GM18511 (cell line): Measurements from ENCODE around the gene C9orf85.
"Not testable (repeated sequence)": the region's sequence is repeated elsewhere in the genome, so short reads cannot be mapped to it uniquely, and the experiment has no call there.

Experiments
- ATAC-seq: cut with Tn5 transposase; IDR thresholded peaks from one replicate; pipeline ENCODE4 v1.9.1; 2021; ENCODE audit warnings: mild to moderate bottlenecking, moderate library complexity; ENCODE audit not compliant: unreplicated experiment

The C9orf85 gene

DNA sequence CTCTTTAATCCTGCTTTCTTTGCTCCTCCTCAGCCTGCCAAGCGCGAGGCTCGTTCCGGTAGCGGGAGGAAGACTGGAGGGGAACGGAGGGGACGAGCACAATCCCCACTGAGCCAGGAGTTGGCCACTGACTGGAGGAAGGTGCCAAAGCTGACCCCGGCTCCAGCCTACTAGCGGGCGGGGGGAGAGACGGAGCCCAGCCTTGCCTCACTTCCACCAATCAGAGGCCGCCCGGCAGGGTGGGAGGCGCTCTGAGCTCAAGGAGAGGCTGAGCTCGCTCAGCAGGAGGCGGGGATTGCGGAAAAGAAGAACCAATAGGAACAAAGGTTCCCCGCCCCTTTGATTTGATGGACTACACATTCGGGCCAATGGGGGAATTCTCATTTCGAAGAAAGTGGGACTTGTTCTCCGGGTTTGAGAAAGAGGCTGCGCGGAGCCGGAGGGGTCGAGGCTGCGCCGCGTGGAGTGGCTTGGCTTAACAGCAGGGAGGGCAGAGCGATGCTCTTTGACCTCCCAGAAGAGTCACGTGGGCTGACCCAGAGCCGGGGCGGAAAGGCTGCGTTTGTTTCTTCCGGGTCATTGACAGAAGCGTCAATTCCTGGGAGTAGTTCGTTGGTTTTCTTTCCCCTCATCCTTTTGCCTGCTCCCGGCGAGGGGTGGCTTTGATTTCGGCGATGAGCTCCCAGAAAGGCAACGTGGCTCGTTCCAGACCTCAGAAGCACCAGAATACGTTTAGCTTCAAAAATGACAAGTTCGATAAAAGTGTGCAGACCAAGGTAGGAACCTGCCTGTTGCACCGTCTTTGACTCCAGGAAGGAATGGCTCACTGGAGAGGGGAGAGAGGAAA lies at the start of gene C9orf85, which contains the start of gene ABHD17B:
C9orf85 (plus strand) TSS at position 579 of the 847 bp plus-strand sequence; CDS start at position 675, 96 bp downstream.
ABHD17B (minus strand) TSS at position 133 of the 847 bp plus-strand sequence. CDS start 36,113 bp downstream, outside the sequence.
- peak; percentile 92 for ATAC-seq

DNA sequence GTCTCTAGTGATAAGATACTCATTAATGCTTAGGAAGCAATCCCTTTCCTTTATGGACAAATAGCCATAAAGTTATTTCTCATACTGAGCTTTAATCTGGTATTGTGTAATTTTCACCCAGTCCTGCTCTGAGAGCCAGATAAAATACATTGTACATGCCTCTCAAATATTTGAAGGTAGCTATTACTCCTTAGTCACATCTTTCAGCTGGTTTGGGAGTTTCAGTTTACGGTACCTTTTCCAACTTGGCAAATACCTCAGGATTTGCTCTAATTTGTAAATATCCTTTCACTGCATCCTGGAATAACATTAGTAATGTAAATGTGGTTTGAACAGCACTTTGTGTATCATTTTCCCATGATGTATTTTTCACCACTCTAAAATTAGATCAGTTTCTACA lies 47.8 kb upstream of the C9orf85 start:
- no peak for ATAC-seq

DNA sequence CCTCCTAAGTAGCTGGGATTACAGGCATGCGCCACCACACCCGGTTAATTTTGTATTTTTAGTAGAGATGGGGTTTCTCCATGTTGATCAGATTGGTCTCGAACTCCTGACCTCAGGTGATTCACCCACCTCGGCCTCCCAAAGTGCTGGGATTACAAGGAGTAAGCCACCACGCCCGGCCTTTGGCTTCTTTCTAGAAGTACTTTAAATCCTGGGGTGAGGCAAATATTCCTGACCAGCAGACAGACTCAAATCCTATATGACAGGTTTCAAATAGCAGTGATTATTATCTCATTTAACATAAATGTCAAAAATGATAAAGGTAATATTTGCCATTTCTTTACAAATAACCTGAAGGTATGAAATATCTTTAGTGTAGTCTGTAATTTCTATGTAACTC lies 36.1 kb upstream of the C9orf85 start:
- no peak for ATAC-seq

DNA sequence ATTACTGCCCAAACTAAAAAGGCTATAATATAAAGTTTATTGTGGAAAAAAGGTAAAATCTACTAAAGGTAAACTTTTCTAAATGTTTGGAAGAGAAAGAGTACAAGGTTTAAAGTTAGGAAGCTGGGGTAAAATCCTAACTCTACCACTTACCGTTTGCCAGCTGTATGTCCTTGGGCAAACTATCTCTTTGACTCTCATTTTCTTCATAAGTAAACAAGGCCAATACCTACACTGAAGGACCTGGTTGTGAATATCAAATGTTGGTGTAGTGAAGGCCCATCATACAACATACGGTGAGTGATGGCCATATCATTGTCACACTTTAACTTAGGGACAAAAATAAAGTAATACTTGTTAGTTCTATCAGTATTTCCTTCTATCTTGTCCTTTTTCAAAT lies 35.3 kb upstream of the C9orf85 start:
- ATAC-seq = no peak

DNA sequence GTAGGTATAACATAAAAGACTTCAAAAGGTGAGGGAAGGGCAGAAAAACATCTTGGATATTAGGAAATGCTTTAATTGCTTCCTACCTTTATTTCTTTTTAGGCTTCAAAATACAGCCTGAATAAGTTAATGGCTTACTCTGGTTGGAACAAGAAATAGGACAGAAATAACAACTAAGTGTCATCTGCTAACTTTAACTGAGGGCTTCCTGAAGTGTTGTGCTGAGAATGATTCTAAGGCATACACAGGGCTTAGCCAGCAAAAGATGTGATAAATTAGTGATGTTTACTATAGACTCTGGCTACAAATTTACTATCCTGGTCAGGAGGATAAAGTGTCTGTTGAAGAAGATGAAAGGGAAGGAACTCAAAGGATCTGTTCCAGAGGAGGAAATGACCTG lies 34.6 kb upstream of the C9orf85 start:
- no peak for ATAC-seq

- ATAC-seq = no peak
Measured at GRCh38 chr9:71878327-71879274, 32.8 kb upstream of the C9orf85 start.

GRCh38 chr9:71879644-71880174 lies 31.7 kb upstream of the C9orf85 start:
- no peak for ATAC-seq

DNA sequence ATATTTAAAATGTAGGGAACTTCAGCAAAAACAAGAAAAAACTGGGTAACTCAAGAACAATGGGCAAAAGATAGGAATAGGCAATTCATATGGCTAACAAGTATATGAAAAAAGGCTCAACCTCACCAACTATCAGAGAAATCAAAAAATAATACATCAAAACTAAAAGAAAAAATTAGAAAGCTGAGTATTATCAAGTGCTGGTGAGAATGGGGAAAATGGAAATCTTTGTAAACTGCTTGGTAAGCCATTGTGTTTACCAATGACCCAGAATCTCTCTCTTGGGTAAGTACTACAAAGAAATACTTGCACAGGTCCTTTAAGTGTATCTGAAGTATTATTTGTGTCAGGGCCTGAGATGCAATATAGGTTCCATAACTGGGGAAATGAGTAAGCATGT lies 27.4 kb upstream of the C9orf85 start:
- ATAC-seq = no peak

- ATAC-seq = no peak
Measured at GRCh38 chr9:71885467-71885866, 26.0 kb upstream of the C9orf85 start.

- ATAC-seq = no peak
Measured at GRCh38 chr9:71886015-71886414, 25.4 kb upstream of the C9orf85 start.

DNA sequence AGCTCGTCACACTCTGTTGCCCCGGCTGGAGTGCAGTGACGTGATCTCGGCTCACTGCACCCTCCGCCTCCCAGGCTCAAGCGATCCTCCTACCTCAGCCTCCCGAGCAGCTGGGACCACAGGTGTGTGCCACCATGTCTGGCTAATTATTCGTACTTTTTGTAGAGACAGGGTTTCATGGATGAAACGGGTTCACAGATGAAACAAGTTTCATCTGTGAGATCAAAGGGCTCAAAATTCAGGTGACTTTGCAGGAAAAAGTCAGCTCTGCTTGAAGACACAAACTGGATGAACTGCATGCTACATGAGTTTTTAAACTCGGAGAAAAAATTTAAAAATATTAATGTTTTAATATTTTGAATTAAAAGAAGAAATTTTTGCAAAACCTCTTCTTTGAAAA lies 24.9 kb upstream of the C9orf85 start:
- no peak for ATAC-seq

DNA sequence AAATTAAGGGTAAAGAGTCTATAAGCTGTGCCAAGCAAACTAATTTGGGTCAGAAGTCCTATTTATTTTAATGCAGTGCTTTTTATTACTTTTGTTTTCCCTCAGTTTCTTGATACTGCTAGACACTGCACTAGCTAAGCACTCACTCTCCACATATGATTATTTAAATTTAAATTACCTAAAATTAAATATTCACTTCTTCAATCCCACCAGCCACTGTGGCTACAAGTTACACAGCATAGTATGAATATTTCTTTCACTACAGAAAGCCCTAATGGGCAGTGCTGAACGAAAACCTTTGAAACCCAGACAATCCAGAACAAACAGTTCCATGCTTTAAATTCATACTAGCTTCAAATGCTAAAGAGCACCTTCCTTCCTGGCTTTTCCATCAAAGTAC lies 24.1 kb upstream of the C9orf85 start:
- no peak for ATAC-seq

DNA sequence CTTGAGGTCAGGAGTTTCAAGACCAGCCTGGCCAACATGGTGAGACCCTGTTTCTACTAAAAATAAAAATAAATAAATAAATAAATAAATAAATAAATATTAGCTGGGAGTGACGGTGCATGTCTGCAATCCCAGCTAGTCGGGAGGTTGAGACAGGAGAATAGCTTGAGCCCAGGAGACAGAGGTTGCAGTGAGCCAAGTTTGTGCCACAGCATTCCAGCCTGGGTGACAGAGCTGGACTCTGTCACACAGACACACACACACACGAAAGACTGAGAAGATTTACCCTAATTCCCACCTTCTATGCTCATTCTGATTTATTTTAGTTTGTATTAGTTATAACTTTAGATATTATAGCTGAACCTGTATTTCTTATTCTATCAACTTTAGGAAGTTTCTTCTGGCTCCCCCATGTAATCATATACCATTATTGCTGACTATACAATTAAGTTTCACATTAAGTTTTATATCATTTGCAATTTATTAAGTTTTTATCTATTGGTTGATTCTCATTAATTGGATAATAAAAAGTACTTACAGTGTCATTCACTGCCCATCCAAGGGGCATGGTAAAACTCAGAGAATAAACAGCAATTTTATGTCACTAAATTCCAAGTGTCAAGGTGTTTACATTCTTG lies 21.3 kb upstream of the C9orf85 start:
- ATAC-seq = no peak

DNA sequence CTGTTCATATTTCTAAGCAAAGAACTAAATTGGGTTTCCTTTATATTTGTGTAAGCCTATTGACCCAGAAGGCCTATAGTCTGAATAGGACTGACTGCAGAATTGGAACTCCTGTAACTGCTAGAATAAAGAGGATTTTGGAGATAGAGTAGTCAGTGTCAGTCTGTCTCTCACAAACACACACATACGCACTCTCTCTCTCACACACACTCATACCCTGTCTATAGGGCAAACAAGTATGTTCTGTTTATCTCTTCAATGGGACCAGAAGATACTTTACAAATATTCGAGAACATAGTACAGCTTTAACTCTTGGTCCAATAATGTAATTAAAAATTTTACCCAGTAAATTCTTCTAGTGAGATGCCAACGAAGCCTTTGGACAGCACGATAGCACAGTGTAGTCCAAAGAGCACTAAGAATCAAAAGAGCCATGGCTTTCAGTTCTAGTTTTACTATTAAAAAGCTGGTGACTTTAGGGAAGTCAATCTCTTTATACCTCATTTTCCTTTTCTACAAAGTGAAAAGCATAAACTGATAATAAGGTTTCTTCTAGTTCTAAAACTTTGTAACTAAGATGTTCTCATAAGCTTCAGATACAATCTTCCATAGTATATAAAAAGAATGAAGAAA lies 19.8 kb upstream of the C9orf85 start:
- ATAC-seq = no peak

DNA sequence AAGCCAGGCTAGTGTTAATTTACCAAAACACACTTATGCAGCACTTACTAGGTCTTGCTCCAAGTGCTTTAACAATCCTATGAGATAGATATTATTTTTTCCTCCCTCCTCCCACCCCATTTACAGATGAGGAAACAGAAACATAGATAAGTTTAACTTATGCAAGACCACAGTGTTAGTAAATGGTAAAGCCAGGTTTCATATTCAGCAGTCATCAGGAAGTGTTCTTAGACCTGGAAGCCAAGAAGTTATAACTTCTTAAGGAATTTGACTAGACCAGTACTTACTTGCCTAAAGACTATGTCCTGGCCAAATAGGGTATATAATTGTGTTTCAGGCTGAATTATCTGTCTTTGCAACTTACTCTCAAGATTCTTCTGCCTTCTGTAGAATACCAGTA lies 16.3 kb upstream of the C9orf85 start:
- peak; percentile 48 for ATAC-seq

DNA sequence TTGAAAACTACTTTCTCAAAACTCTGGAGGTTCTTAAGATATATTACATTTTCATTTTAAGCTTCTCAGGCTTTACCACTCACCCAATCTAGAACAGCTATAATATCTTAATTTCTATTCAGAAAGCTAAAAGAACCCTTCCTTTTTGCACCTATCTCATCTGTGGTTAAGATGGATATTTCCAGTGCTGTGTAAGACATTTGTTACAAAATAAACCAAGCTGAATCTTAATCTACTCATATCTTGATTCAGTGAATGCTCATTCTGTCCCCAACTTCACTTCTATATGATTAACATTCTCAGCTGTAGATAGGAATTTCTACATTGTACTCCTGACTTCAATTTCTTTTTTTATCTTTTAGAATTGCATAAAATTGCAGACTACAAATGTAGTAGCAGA lies 15.5 kb upstream of the C9orf85 start:
- no peak for ATAC-seq

- no peak for ATAC-seq
Measured at GRCh38 chr9:71896761-71897160, 14.7 kb upstream of the C9orf85 start.

GRCh38 chr9:71897577-71897976 lies 13.9 kb upstream of the C9orf85 start:
- peak; percentile 61 for ATAC-seq

- ATAC-seq = not testable (repeated sequence)
Measured at GRCh38 chr9:71898756-71899155, 12.7 kb upstream of the C9orf85 start.
